Activated CD4-positive, alpha-beta T cell treated with anti-CD3 and anti-CD28 coated beads for 24 hours (primary cell): Measurements from ENCODE around the gene BORCS5.

Source experiments
- DNase-seq, 2 donors: peaks; one replicate each; pipeline ENCODE4 v3.0.0-alpha.2; 2020; ENCODE audit warnings: low read depth in 2 of 2

BORCS5 gene

GRCh38 chr12:12433203-12433731 lies 76.4 kb downstream of the BORCS5 start:
- DNase-seq = no peak

GRCh38 chr12:12436831-12437345 lies 80.0 kb downstream of the BORCS5 start:
- no peak for DNase-seq

GRCh38 chr12:12439636-12440035 lies 82.8 kb downstream of the BORCS5 start:
- peak; percentile 31 to 38 for DNase-seq

- DNase-seq = no peak
Measured at GRCh38 chr12:12440784-12441428, 84.0 kb downstream of the BORCS5 start.

GRCh38 chr12:12441429-12441807 lies 84.5 kb downstream of the BORCS5 start:
- no peak for DNase-seq

- DNase-seq = no peak
Measured at GRCh38 chr12:12441843-12442461, 85.1 kb downstream of the BORCS5 start.

GRCh38 chr12:12442548-12443071 lies 85.7 kb downstream of the BORCS5 start:
- DNase-seq = no peak

- DNase-seq = no peak
Measured at GRCh38 chr12:12443431-12443878, 86.6 kb downstream of the BORCS5 start.

GRCh38 chr12:12445165-12445881 lies 88.4 kb downstream of the BORCS5 start:
- no peak for DNase-seq

GRCh38 chr12:12445882-12446181 lies 89.0 kb downstream of the BORCS5 start:
- DNase-seq = no peak

GRCh38 chr12:12446786-12447185 lies 89.9 kb downstream of the BORCS5 start:
- no peak for DNase-seq

GRCh38 chr12:12447236-12447635 lies 90.4 kb downstream of the BORCS5 start:
- DNase-seq = no peak

GRCh38 chr12:12447837-12448236 lies 91.0 kb downstream of the BORCS5 start:
- no peak for DNase-seq

GRCh38 chr12:12449533-12450025 lies 92.7 kb downstream of the BORCS5 start:
- no peak for DNase-seq

GRCh38 chr12:12450043-12450471 lies 93.2 kb downstream of the BORCS5 start:
- DNase-seq = no peak

GRCh38 chr12:12451098-12451497 lies 94.2 kb downstream of the BORCS5 start:
- no peak for DNase-seq

- DNase-seq = no peak
Measured at GRCh38 chr12:12452326-12452902, 95.5 kb downstream of the BORCS5 start.

- DNase-seq = no peak
Measured at GRCh38 chr12:12453635-12454034, 96.8 kb downstream of the BORCS5 start.

GRCh38 chr12:12454315-12454714 lies 97.4 kb downstream of the BORCS5 start:
- no peak for DNase-seq

GRCh38 chr12:12456637-12457036 lies 99.8 kb downstream of the BORCS5 start:
- no peak for DNase-seq

GRCh38 chr12:12460935-12461922 lies 104.4 kb downstream of the BORCS5 start:
- peak; percentile 23 to 25 for DNase-seq
